Smooth muscle cell (in vitro differentiated cells): ENCODE results near the gene ARID1B. TPM values are rescaled to one million over a fixed set of nuclear protein-coding genes. Genes with fewer than 3 reads are reported as not detected.

ENCODE experiments used
- DNase-seq: peaks from one replicate; lab custom pipeline; 2025; ENCODE audit not compliant: unreplicated experiment; lab: John Stamatoyannopoulos, UW
- H2AFZ ChIP-seq: fragments of 200-600 bp; sonication (generic); 2 replicates; pipeline ENCODE4 v1.6.0; 2016; ENCODE audit warnings: antibody characterized with exemption, low read depth, mild to moderate bottlenecking
- H3F3A ChIP-seq: fragments of 200-600 bp; sonication (generic); 2 replicates; pipeline ENCODE4 v1.6.0; 2017; ENCODE audit warnings: antibody characterized with exemption, low read depth
- H3K27ac ChIP-seq: fragments of 200-600 bp; sonication (generic); 2 replicates; pipeline ENCODE4 v1.5.1; 2016; ENCODE audit warnings: low read depth, mild to moderate bottlenecking
- H3K27me3 ChIP-seq: fragments of 200-600 bp; sonication (generic); 2 replicates; pipeline ENCODE4 v1.6.1; 2016; ENCODE audit warnings: low read depth, mild to moderate bottlenecking
- H3K36me3 ChIP-seq: fragments of 200-600 bp; sonication (generic); 2 replicates; pipeline ENCODE4 v1.5.1; 2016; ENCODE audit warnings: low read depth
- H3K4me1 ChIP-seq: fragments of 200-600 bp; sonication (generic); 2 replicates; pipeline ENCODE4 v1.5.1; 2016; ENCODE audit warnings: low read depth
- H3K4me2 ChIP-seq: fragments of 200-600 bp; sonication (generic); 2 replicates; pipeline ENCODE4 v1.6.0; 2016; ENCODE audit warnings: mild to moderate bottlenecking
- H3K4me3 ChIP-seq: fragments of 200-600 bp; sonication (generic); 2 replicates; pipeline ENCODE4 v1.5.1; 2016; ENCODE audit warnings: mild to moderate bottlenecking
- H3K79me2 ChIP-seq: fragments of 200-600 bp; sonication (generic); 2 replicates; pipeline ENCODE4 v1.6.0; 2016; ENCODE audit warnings: low read depth, mild to moderate bottlenecking
- H3K9ac ChIP-seq: fragments of 200-600 bp; sonication (generic); 2 replicates; pipeline ENCODE4 v1.6.0; 2016; ENCODE audit warnings: low read depth
- H3K9me3 ChIP-seq: fragments of 200-600 bp; sonication (generic); replicated peaks from 2 replicates; pipeline ENCODE4 v1.5.1; 2016; ENCODE audit warnings: low read depth
- H4K20me1 ChIP-seq: fragments of 200-600 bp; sonication (generic); 2 replicates; pipeline ENCODE4 v1.6.0; 2016; ENCODE audit warnings: low read depth
- WGBS: methylation state at CpG from one replicate; pipeline ENCODE4 v1.1.7; 2016; ENCODE audit warnings: low lambda C conversion rate; 5-methylcytosine and 5-hydroxymethylcytosine counted together
- polyA plus RNA-seq: library from polyadenylated mRNA; unstranded; fragments of >200 nt; fragmentation: Nextera tagmentation; extraction: Ambion mirVana; gene quantifications from 2 replicates; pipeline ENCODE4 v1.2.1, GENCODE V29; 2016
- total RNA-seq: library from RNA; depleted of rRNA; stranded (reverse); fragments of >200 nt; gene quantifications from 2 replicates; pipeline ENCODE4 v1.2.3, GENCODE V29; 2014
- TF ChIP-seq, protein P1 (sequence below): fragments of 200-600 bp; sonication (generic); IDR thresholded peaks from 2 replicates; pipeline ENCODE4 v1.5.1; 2017; ENCODE audit warnings: borderline replicate concordance, mild to moderate bottlenecking, antibody characterized with exemption; ENCODE audit not compliant: insufficient read depth, poor library complexity, severe bottlenecking

Gene ARID1B
- total and polyA plus RNA-seq, 2 experiments from 2014 or later: 30.1 to 65.4 TPM

DNA sequence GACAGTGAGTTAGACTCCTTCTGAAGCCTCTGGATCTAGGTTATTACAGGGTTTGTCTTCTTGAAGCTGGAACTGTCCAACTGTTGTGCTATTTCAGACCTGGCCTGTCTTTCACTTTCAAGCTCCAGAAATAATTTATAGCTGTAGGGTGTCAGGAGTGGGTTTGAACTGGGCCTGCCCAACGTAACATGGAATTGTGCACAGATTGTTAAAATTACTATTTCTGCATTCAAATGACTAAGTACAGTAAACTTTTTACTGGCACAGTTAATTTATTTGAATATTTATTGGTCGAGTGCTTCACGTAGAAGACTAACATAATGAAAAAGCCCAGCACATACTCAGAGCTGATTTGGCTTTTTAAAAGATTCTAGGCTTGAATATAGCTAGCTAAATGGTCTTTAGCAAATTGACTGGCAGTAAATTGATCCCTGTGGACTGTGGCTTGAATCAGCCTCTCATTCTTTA is 74.3 kb downstream of the ARID1B start:
- TF ChIP-seq, protein P1, sequence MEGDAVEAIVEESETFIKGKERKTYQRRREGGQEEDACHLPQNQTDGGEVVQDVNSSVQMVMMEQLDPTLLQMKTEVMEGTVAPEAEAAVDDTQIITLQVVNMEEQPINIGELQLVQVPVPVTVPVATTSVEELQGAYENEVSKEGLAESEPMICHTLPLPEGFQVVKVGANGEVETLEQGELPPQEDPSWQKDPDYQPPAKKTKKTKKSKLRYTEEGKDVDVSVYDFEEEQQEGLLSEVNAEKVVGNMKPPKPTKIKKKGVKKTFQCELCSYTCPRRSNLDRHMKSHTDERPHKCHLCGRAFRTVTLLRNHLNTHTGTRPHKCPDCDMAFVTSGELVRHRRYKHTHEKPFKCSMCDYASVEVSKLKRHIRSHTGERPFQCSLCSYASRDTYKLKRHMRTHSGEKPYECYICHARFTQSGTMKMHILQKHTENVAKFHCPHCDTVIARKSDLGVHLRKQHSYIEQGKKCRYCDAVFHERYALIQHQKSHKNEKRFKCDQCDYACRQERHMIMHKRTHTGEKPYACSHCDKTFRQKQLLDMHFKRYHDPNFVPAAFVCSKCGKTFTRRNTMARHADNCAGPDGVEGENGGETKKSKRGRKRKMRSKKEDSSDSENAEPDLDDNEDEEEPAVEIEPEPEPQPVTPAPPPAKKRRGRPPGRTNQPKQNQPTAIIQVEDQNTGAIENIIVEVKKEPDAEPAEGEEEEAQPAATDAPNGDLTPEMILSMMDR: no peak
- WGBS: 60% methylated on average over 3 of the region's 3 CpGs
- Histone ChIP-seq H3K36me3 (no peaks in the 10 kb centered on the region), H3K79me2 (peaks cover 100% of the 10 kb centered on the region), H3K27me3 (no peaks in the 10 kb centered on the region), H3K9me3 (no peaks in the 10 kb centered on the region), H2AFZ (no peak overlapping the region), H4K20me1 (peaks cover 100% of the 10 kb centered on the region), H3K4me1 (peaks cover 27% of the 10 kb centered on the region), H3K27ac (no peak overlapping the region), H3F3A (no peaks in the 10 kb centered on the region), H3K9ac (no peak overlapping the region), H3K4me2 (peak overlapping the region; percentile 4), H3K4me3 (no peak overlapping the region)
- DNase-seq: no peak

DNA sequence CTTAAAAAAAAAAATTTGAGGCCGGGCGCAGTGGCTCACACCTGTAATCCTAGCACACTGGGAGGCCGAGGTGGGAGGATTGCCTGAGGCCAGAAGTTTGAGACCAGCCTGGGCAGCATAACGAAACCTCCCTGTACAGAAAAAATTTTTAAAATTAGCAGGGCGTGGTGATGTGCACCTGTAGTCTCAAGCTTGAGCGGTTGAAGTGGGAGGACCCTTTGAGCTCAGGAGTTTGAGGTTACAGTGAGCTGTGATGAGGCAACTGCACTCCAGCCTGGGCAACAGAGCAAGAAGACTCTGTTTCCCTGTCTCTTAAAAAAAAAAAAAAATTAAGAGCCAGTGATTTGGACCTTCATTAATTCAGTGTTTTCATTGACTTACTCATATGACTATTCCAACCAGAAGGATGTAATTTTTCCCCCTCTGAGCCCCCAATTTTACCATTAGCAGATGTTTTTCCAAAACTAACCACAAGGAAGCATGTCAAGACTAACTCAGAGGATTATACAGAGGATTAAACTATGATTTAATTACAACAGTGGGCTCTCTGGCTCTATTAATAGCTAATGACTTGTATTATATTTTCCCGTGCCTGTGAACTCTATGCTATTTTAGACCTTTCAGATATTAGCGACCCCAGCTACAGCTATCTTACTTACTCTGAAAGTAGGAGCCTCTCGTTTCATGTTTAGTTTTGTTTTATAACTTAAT is 75.1 kb downstream of the ARID1B start:
- H3K4me1 ChIP-seq: peaks cover 32% of the 10 kb centered on the region
- H3K9ac ChIP-seq: no peak overlapping the region
- peak overlapping the region; percentile 48 for H3K4me2 ChIP-seq
- no peaks in the 10 kb centered on the region for H3K36me3 ChIP-seq
- 64% methylated on average over 9 of the region's 9 CpGs for WGBS
- no peaks in the 10 kb centered on the region for H3K9me3 ChIP-seq
- H3K27me3 ChIP-seq: no peaks in the 10 kb centered on the region
- no peak overlapping the region for H2AFZ ChIP-seq
- H3K4me3 ChIP-seq: no peak overlapping the region
- peaks cover 99% of the 10 kb centered on the region for H3K79me2 ChIP-seq
- peak overlapping the region; percentile 13 for H3K27ac ChIP-seq
- no peaks in the 10 kb centered on the region for H3F3A ChIP-seq
- TF ChIP-seq, protein P1: no peak
- no peak for DNase-seq
- H4K20me1 ChIP-seq: peaks cover 100% of the 10 kb centered on the region

DNA sequence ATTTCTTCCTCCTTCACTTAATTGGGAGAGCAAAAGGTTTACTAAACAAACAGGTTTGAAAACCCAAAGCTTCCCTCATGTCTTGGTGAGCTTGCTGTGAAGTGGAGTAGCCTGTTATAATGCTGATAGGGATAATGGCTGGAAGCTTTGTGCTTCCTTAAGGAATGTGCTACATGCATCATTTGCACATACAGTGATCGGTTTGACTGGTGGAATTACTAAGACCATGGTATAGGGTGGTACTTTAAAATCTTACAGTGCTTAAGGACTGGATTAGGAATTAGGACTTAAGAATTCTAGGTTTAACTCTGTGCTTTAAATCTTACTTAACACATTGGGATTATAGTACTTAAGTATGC is 75.7 kb downstream of the ARID1B start:
- no peaks in the 10 kb centered on the region for H3K36me3 ChIP-seq
- WGBS: 29% methylated on average over 1 of the region's 1 CpG
- peaks cover 100% of the 10 kb centered on the region for H4K20me1 ChIP-seq
- H3K9ac ChIP-seq: no peak overlapping the region
- DNase-seq: no peak
- no peaks in the 10 kb centered on the region for H3K27me3 ChIP-seq
- peak overlapping the region; percentile 13 for H3K27ac ChIP-seq
- H3K4me3 ChIP-seq: no peak overlapping the region
- H3K79me2 ChIP-seq: peaks cover 99% of the 10 kb centered on the region
- peaks cover 31% of the 10 kb centered on the region for H3K4me1 ChIP-seq
- TF ChIP-seq, protein P1: no peak
- H2AFZ ChIP-seq: no peak overlapping the region
- H3K4me2 ChIP-seq: peak overlapping the region; percentile 48
- H3F3A ChIP-seq: no peaks in the 10 kb centered on the region
- H3K9me3 ChIP-seq: no peaks in the 10 kb centered on the region

DNA sequence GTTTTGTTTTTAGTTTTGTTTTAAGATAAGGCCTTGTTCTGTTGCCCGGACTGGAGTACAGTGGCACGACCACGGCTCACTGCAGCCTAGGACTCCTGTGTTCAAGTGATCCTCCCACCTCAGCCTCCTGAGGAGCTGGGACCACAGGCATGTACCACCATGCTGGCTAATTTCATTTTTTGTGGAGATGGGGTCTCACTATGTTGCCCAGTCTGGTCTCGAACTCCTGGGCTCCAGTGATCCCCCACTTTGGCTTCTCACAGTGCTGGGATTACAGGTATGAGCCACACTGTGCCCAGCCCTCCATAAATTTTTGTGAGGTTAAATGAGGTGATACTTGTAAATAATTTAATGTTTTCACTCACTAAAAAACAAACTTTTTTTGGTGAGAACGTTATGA is 76.6 kb downstream of the ARID1B start:
- H3K9ac ChIP-seq: no peak overlapping the region
- H3K27ac ChIP-seq: no peak overlapping the region
- TF ChIP-seq, protein P1: no peak
- H4K20me1 ChIP-seq: peaks cover 100% of the 10 kb centered on the region
- peaks cover 98% of the 10 kb centered on the region for H3K79me2 ChIP-seq
- no peak for DNase-seq
- H3K36me3 ChIP-seq: no peaks in the 10 kb centered on the region
- H3K27me3 ChIP-seq: no peaks in the 10 kb centered on the region
- 95% methylated on average over 5 of the region's 5 CpGs for WGBS
- no peak overlapping the region for H2AFZ ChIP-seq
- H3K9me3 ChIP-seq: no peaks in the 10 kb centered on the region
- H3K4me2 ChIP-seq: no peak overlapping the region
- no peaks in the 10 kb centered on the region for H3F3A ChIP-seq
- no peak overlapping the region for H3K4me3 ChIP-seq
- H3K4me1 ChIP-seq: peaks cover 22% of the 10 kb centered on the region
